ENCODE results near the gene CHM. TPM values are rescaled to one million over a fixed set of nuclear protein-coding genes. Genes with fewer than 3 reads are reported as not detected.
"Not testable (repeated sequence)": the region's sequence is repeated elsewhere in the genome, so short reads cannot be mapped to it uniquely, and the experiment has no call there.

CHM gene
- total RNA-seq, 1 donor from 2014 or later, result 15.0 TPM

GRCh38 chrX:85988353-85988752, 59.0 kb downstream of the CHM start:
- TF ChIP-seq CTCF (conservative IDR thresholded peaks at IDR 0.05; ENCODE audit: low read depth, low read length), result no peak
- no peak for DNase-seq (ENCODE audit: low read depth)
- H3K4me3 ChIP-seq (ENCODE audit: low read depth, low read length), result no peak overlapping the region

GRCh38 chrX:85980286-85980685, 67.1 kb downstream of the CHM start:
- H3K4me3 ChIP-seq (ENCODE audit: low read depth, low read length), result no peak overlapping the region
- TF ChIP-seq CTCF (conservative IDR thresholded peaks at IDR 0.05; ENCODE audit: low read depth, low read length), result no peak
- DNase-seq (ENCODE audit: low read depth), result no peak

GRCh38 chrX:85977218-85977617, 70.1 kb downstream of the CHM start:
- H3K4me3 ChIP-seq (ENCODE audit: low read depth, low read length), result no peak overlapping the region
- DNase-seq (ENCODE audit: low read depth), result no peak
- TF ChIP-seq CTCF (conservative IDR thresholded peaks at IDR 0.05; ENCODE audit: low read depth, low read length), result no peak

- DNase-seq (ENCODE audit: low read depth); H3K4me3 ChIP-seq (ENCODE audit: low read depth, low read length): not testable (repeated sequence)
Measured at GRCh38 chrX:85972351-85972750, 75.0 kb downstream of the CHM start.

- H3K4me3 ChIP-seq (ENCODE audit: low read depth, low read length), result no peak overlapping the region
- no peak for DNase-seq (ENCODE audit: low read depth)
- no peak for TF ChIP-seq CTCF (conservative IDR thresholded peaks at IDR 0.05; ENCODE audit: low read depth, low read length)
Measured at GRCh38 chrX:85964744-85965143, 82.6 kb downstream of the CHM start.

- DNase-seq (ENCODE audit: low read depth), result peak; percentile 37
- no peak for TF ChIP-seq CTCF (conservative IDR thresholded peaks at IDR 0.05; ENCODE audit: low read depth, low read length)
- H3K4me3 ChIP-seq (ENCODE audit: low read depth, low read length), result no peak overlapping the region
Measured at GRCh38 chrX:85963736-85964135, 83.6 kb downstream of the CHM start.

- H3K4me3 ChIP-seq (ENCODE audit: low read depth, low read length), result no peak overlapping the region
- no peak for DNase-seq (ENCODE audit: low read depth)
- no peak for TF ChIP-seq CTCF (conservative IDR thresholded peaks at IDR 0.05; ENCODE audit: low read depth, low read length)
Measured at GRCh38 chrX:85955510-85955909, 91.8 kb downstream of the CHM start.

- H3K4me3 ChIP-seq (ENCODE audit: low read depth, low read length); DNase-seq (ENCODE audit: low read depth): not testable (repeated sequence)
Measured at GRCh38 chrX:85944751-85945150, 102.6 kb downstream of the CHM start.

Measured in epithelial cell of proximal tubule (primary cell).